ENCODE data around the gene CACNA2D2. TPM values are rescaled to one million over a fixed set of nuclear protein-coding genes. Genes with fewer than 3 reads are reported as not detected.

The CACNA2D2 gene
- total RNA-seq, 1 donor, result not detected

- Histone ChIP-seq H3K9me3 (ENCODE audit: low read depth, low read length) (no peaks in the 10 kb centered on the region), H3K36me3 (ENCODE audit: insufficient read depth, low read length) (peaks cover 35% of the 10 kb centered on the region), H4K20me1 (ENCODE audit: insufficient read depth, low read length) (peaks cover 34% of the 10 kb centered on the region), H2AFZ (ENCODE audit: low read length) (peak within 1 kb of the TSS; percentile 99), H3K4me3 (ENCODE audit: insufficient read depth, low read length) (peak within 1 kb of the TSS; percentile 91), H3K79me2 (ENCODE audit: insufficient read depth, low read length) (peaks cover 45% of the 10 kb centered on the region), H3K4me2 (ENCODE audit: insufficient read depth, low read length) (peak within 1 kb of the TSS; percentile 99), H3K27me3 (ENCODE audit: insufficient read depth, low read length) (no peaks in the 10 kb centered on the region), H3K27ac (ENCODE audit: low read depth, low read length) (peak within 1 kb of the TSS; percentile 99), H3K4me1 (ENCODE audit: insufficient read depth, low read length) (peaks cover 20% of the 10 kb centered on the region)
- TF ChIP-seq CTCF (IDR thresholded peaks at IDR 0.05; ENCODE audit: extremely low read depth, low read depth, low read length), result no peak
- DNase-seq (ENCODE audit: insufficient read length, low spot score, missing footprints), result peak; percentile 66
Measured at GRCh38 chr3:50322386-50323091, 180.9 kb downstream of the CACNA2D2 start, which contains the start of gene HYAL2. Gene HYAL2, minus strand, starts transcription at chr3:50322745. Its CDS starts 2,256 bp downstream, at chr3:50320489.

- peaks cover 41% of the 10 kb centered on the region for H3K79me2 ChIP-seq (ENCODE audit: insufficient read depth, low read length)
Measured at GRCh38 chr3:50322115-50322385, 181.4 kb downstream of the CACNA2D2 start.

GRCh38 chr3:50321336-50322114 lies 181.9 kb downstream of the CACNA2D2 start:
- Histone ChIP-seq H3K27ac (ENCODE audit: low read depth, low read length) (peak overlapping the region; percentile 99), H2AFZ (ENCODE audit: low read length) (peak overlapping the region; percentile 99), H3K4me3 (ENCODE audit: insufficient read depth, low read length) (peak overlapping the region; percentile 91), H3K36me3 (ENCODE audit: insufficient read depth, low read length) (peaks cover 40% of the 10 kb centered on the region), H3K4me1 (ENCODE audit: insufficient read depth, low read length) (peaks cover 14% of the 10 kb centered on the region), H4K20me1 (ENCODE audit: insufficient read depth, low read length) (peaks cover 36% of the 10 kb centered on the region), H3K79me2 (ENCODE audit: insufficient read depth, low read length) (peaks cover 36% of the 10 kb centered on the region), H3K27me3 (ENCODE audit: insufficient read depth, low read length) (no peaks in the 10 kb centered on the region), H3K4me2 (ENCODE audit: insufficient read depth, low read length) (peak overlapping the region; percentile 99), H3K9me3 (ENCODE audit: low read depth, low read length) (no peaks in the 10 kb centered on the region)
- TF ChIP-seq CTCF (IDR thresholded peaks at IDR 0.05; ENCODE audit: extremely low read depth, low read depth, low read length), result peak; percentile 14
- DNase-seq (ENCODE audit: insufficient read length, low spot score, missing footprints), result peak; percentile 100

More at GRCh38 chr3:50322115-50322385, 181.4 kb downstream of the CACNA2D2 start:
- TF ChIP-seq CTCF (IDR thresholded peaks at IDR 0.05; ENCODE audit: extremely low read depth, low read depth, low read length), result no peak
- peaks cover 38% of the 10 kb centered on the region for H3K36me3 ChIP-seq (ENCODE audit: insufficient read depth, low read length)
- no peaks in the 10 kb centered on the region for H3K27me3 ChIP-seq (ENCODE audit: insufficient read depth, low read length)
- H3K27ac ChIP-seq (ENCODE audit: low read depth, low read length), result no peak overlapping the region
- peak overlapping the region; percentile 99 for H3K4me2 ChIP-seq (ENCODE audit: insufficient read depth, low read length)
- H4K20me1 ChIP-seq (ENCODE audit: insufficient read depth, low read length), result peaks cover 37% of the 10 kb centered on the region
- peak overlapping the region; percentile 91 for H3K4me3 ChIP-seq (ENCODE audit: insufficient read depth, low read length)
- H3K4me1 ChIP-seq (ENCODE audit: insufficient read depth, low read length), result peaks cover 15% of the 10 kb centered on the region
- H3K9me3 ChIP-seq (ENCODE audit: low read depth, low read length), result no peaks in the 10 kb centered on the region
- peak; percentile 62 for DNase-seq (ENCODE audit: insufficient read length, low spot score, missing footprints)
- H2AFZ ChIP-seq (ENCODE audit: low read length), result peak overlapping the region; percentile 89

- Histone ChIP-seq H3K4me2 (ENCODE audit: insufficient read depth, low read length) (peak overlapping the region; percentile 99), H3K79me2 (ENCODE audit: insufficient read depth, low read length) (peaks cover 31% of the 10 kb centered on the region), H3K27ac (ENCODE audit: low read depth, low read length) (peak overlapping the region; percentile 99), H3K4me3 (ENCODE audit: insufficient read depth, low read length) (peak overlapping the region; percentile 91), H3K27me3 (ENCODE audit: insufficient read depth, low read length) (no peaks in the 10 kb centered on the region), H3K9me3 (ENCODE audit: low read depth, low read length) (no peaks in the 10 kb centered on the region), H3K4me1 (ENCODE audit: insufficient read depth, low read length) (peaks cover 14% of the 10 kb centered on the region), H4K20me1 (ENCODE audit: insufficient read depth, low read length) (peaks cover 38% of the 10 kb centered on the region), H2AFZ (ENCODE audit: low read length) (peak overlapping the region; percentile 99), H3K36me3 (ENCODE audit: insufficient read depth, low read length) (peaks cover 33% of the 10 kb centered on the region)
- peak; percentile 97 for DNase-seq (ENCODE audit: insufficient read length, low spot score, missing footprints)
- TF ChIP-seq CTCF (IDR thresholded peaks at IDR 0.05; ENCODE audit: extremely low read depth, low read depth, low read length), result no peak
Measured at GRCh38 chr3:50320853-50321335, 182.5 kb downstream of the CACNA2D2 start.
